Measurements from ENCODE around the gene JADE2. TPM values are rescaled to one million over a fixed set of nuclear protein-coding genes. Genes with fewer than 3 reads are reported as not detected.
A peak's percentile ranks its signal among the peaks of the same experiment; 100 is the strongest.
"Not testable (repeated sequence)": the region's sequence is repeated elsewhere in the genome, so short reads cannot be mapped to it uniquely, and the experiment has no call there.

Gene JADE2
- polyA plus RNA-seq, 2 of the 4 experiments (the other 2 are of a cell fraction), result 24.0 to 27.1 TPM

DNA sequence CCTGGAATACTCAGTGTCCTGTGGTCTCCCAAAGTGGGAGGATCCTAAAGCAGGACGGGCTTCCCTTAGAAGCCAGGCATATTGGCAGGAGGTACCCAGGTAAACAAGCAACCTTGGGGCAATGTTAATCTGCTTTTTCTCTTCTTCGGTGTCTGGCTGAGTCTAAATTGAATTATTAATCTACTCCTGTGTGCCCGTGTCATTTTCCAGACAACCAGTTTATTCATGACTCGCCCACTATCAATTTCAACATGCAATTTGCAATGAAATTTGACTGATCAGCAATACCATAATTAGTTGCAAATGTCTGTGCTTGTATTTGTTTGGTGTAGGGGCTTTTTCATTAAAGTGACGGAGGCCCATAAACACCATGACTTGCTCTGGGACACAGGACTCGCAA is 32.9 kb upstream of the JADE2 start:
- H3K4me1 ChIP-seq, result no peaks in the 10 kb centered on the region
- DNase-seq (ENCODE audit: low read depth in 1 of 2, low spot score in 1 of 2), result no peak
- H3K27ac ChIP-seq, result no peak overlapping the region
- POLR2A ChIA-PET, result no interaction called here
- FAIRE-seq, result no peak
- 88% methylated on average over 6 of the region's 6 CpGs for WGBS (ENCODE audit: missing lambda C conversion rate)
- no peak for ATAC-seq
- H3K9me3 ChIP-seq, result no peaks in the 10 kb centered on the region
- H3K4me3 ChIP-seq, result no peak overlapping the region
- CTCF ChIA-PET, result interaction anchor here (1.1 to 2.1 kb wide), 4 partner anchors 14 to 85 kb away, joined by 3 to 9 read pairs (median 6); no protein-coding TSS in a partner anchor
- TF ChIP-seq RNF2 (IDR thresholded peaks at IDR 0.05; ENCODE audit: borderline replicate concordance, low read depth), result no peak
- peak; percentile 67 for TF ChIP-seq MAFK (IDR thresholded peaks at IDR 0.05; ENCODE audit: partially characterized antibody)
- no peak overlapping the region for H3K4me2 ChIP-seq

GRCh38 chr5:134493461-134494055 is 31.9 kb upstream of the JADE2 start:
- no peak overlapping the region for H3K4me3 ChIP-seq
- H3K9me3 ChIP-seq, result no peaks in the 10 kb centered on the region
- POLR2A ChIA-PET, result interaction anchor here (1.6 kb wide), 1 partner anchor 30 kb away, joined by 3 read pairs; no protein-coding TSS in a partner anchor
- H3K4me1 ChIP-seq, result no peaks in the 10 kb centered on the region
- 68% methylated on average over 4 of the region's 4 CpGs for WGBS (ENCODE audit: missing lambda C conversion rate)
- CTCF ChIA-PET, result interaction anchor here (1.1 to 2.1 kb wide), 5 partner anchors 10 to 85 kb away, joined by 3 to 9 read pairs (median 6); no protein-coding TSS in a partner anchor
- no peak overlapping the region for H3K27ac ChIP-seq
- FAIRE-seq, result no peak
- TF ChIP-seq RARB (CRISPR knock-in tag; IDR thresholded peaks at IDR 0.05) (no peak), POLR2A (IDR thresholded peaks at IDR 0.05; ENCODE audit: low read length) (no peak)
- DNase-seq (ENCODE audit: low read depth in 1 of 2, low spot score in 1 of 2), result no peak
- H3K4me2 ChIP-seq, result no peak overlapping the region
- no peak; a peak in 1 of 6 replicates for ATAC-seq

- no peaks in the 10 kb centered on the region for H3K9me3 ChIP-seq
- no peak overlapping the region for H3K4me2 ChIP-seq
- ChIA-PET CTCF (interaction anchor here (1.0 to 2.1 kb wide), 2 partner anchors 10 to 11 kb away, joined by 4 to 6 read pairs; no protein-coding TSS in a partner anchor), POLR2A (interaction anchor here (1.6 kb wide), 1 partner anchor 29 kb away, joined by 3 read pairs; no protein-coding TSS in a partner anchor)
- no peak for FAIRE-seq
- no peak for TF ChIP-seq HDAC2 (IDR thresholded peaks at IDR 0.05)
- TF ChIP-seq FOSL2 (IDR thresholded peaks at IDR 0.05), result no peak
- TF ChIP-seq FOSL2 (CRISPR knock-in tag; IDR thresholded peaks at IDR 0.05), result no peak
- no peak for TF ChIP-seq GATA3 (IDR thresholded peaks at IDR 0.05; ENCODE audit: borderline replicate concordance)
- TF ChIP-seq NR3C1 (IDR thresholded peaks at IDR 0.05), result no peak
- no peak for TF ChIP-seq NFE2L2 (conservative IDR thresholded peaks at IDR 0.05; ENCODE audit: low read length)
- TF ChIP-seq, protein P1, sequence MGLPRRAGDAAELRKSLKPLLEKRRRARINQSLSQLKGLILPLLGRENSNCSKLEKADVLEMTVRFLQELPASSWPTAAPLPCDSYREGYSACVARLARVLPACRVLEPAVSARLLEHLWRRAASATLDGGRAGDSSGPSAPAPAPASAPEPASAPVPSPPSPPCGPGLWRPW (IDR thresholded peaks at IDR 0.05), result no peak
- no peak for TF ChIP-seq RAD21 (conservative IDR thresholded peaks at IDR 0.05 in 1 of 2, IDR thresholded peaks at IDR 0.05 in 1 of 2)
- TF ChIP-seq HOXB13 (CRISPR knock-in tag; IDR thresholded peaks at IDR 0.05; ENCODE audit: low read depth), result no peak
- TF ChIP-seq, protein P2, sequence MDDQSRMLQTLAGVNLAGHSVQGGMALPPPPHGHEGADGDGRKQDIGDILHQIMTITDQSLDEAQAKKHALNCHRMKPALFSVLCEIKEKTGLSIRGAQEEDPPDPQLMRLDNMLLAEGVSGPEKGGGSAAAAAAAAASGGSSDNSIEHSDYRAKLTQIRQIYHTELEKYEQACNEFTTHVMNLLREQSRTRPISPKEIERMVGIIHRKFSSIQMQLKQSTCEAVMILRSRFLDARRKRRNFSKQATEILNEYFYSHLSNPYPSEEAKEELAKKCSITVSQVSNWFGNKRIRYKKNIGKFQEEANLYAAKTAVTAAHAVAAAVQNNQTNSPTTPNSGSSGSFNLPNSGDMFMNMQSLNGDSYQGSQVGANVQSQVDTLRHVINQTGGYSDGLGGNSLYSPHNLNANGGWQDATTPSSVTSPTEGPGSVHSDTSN (IDR thresholded peaks at IDR 0.05), result no peak
- no peak for TF ChIP-seq ZC3H11A (IDR thresholded peaks at IDR 0.05)
- no peak for TF ChIP-seq JUN (IDR thresholded peaks at IDR 0.05)
- TF ChIP-seq BHLHE40 (IDR thresholded peaks at IDR 0.05; ENCODE audit: low read depth, low read length), result no peak
- TF ChIP-seq, protein P3, sequence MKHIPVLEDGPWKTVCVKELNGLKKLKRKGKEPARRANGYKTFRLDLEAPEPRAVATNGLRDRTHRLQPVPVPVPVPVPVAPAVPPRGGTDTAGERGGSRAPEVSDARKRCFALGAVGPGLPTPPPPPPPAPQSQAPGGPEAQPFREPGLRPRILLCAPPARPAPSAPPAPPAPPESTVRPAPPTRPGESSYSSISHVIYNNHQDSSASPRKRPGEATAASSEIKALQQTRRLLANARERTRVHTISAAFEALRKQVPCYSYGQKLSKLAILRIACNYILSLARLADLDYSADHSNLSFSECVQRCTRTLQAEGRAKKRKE (CRISPR knock-in tag; IDR thresholded peaks at IDR 0.05; ENCODE audit: low read depth), result no peak
- no peak overlapping the region for H3K4me3 ChIP-seq
- no peak overlapping the region for H3K27ac ChIP-seq
- WGBS (ENCODE audit: missing lambda C conversion rate), result 36% methylated on average over 1 of the region's 1 CpG
- no peak for DNase-seq (ENCODE audit: low read depth in 1 of 2, low spot score in 1 of 2)
- no peak for ATAC-seq
- H3K4me1 ChIP-seq, result no peaks in the 10 kb centered on the region
Measured at GRCh38 chr5:134494780-134495179, 30.7 kb upstream of the JADE2 start.

- CTCF ChIA-PET, result interaction anchor here (0.6 to 2.3 kb wide), 4 partner anchors 33 to 106 kb away, joined by 4 to 9 read pairs (median 4); partner anchors contain the start of gene CDKN2AIPNL
- H3K4me2 ChIP-seq; DNase-seq (ENCODE audit: low read depth in 1 of 2, low spot score in 1 of 2); POLR2A ChIA-PET; H3K27ac ChIP-seq; H3K4me3 ChIP-seq; H3K9me3 ChIP-seq; ATAC-seq; FAIRE-seq: not testable (repeated sequence)
- 96% methylated on average over 6 of the region's 6 CpGs for WGBS (ENCODE audit: missing lambda C conversion rate)
- peaks cover 35% of the 10 kb centered on the region for H3K4me1 ChIP-seq
Measured at GRCh38 chr5:134499905-134500304, 25.6 kb upstream of the JADE2 start.

Measured in A549 (cell line).